Adrenal gland (tissue), 5 donors: ENCODE results near the gene HDAC4.

Experiments used
- CTCF ChIP-seq, 6 experiments: fragments of 450-650 bp in 4 of 6; fragments of 200-600 bp in 2 of 6; sonication (generic) in 1 of 6; IDR thresholded peaks; 1 replicate in 5 of 6; 2 replicates in 1 of 6; pipeline versions ENCODE4 v1.5.1 to v1.8.0; 2016 to 2021; ENCODE audit warnings: antibody characterized with exemption in 6 of 6, mild to moderate bottlenecking in 2 of 6, moderate library complexity in 1 of 6
- POLR2A ChIP-seq, 2 donors: fragments of 450-650 bp; IDR thresholded peaks; one replicate each; pipeline ENCODE4 v1.6.1; 2017; ENCODE audit warnings: antibody characterized with exemption in 2 of 2, mild to moderate bottlenecking in 2 of 2, moderate library complexity in 1 of 2
- donor health status: DM: no; HTN: no; CAD: no.

- TF ChIP-seq POLR2A (IDR thresholded peaks at IDR 0.05) (no peak), CTCF (IDR thresholded peaks at IDR 0.05) (peak in 4 of 6 experiments; percentile 18 to 34 (median 30))
Observed at GRCh38 chr2:239290618-239291474, 110.0 kb downstream of the HDAC4 start.
